Large intestine (tissue), 3 donors: ENCODE measurements around the gene MAN1B1. TPM values are rescaled to one million over a fixed set of nuclear protein-coding genes. Genes with fewer than 3 reads are reported as not detected.

Experiments used
- DNase-seq, 2 donors: peaks; one replicate each; pipeline versions ENCODE4 v3.0.0 to v3.0.0-alpha.2; 2013
- H3K27ac ChIP-seq: one replicate; pipeline ENCODE4 v1.5.1; 2013; ENCODE audit warnings: low read length
- H3K27me3 ChIP-seq: 2 replicates; pipeline ENCODE4 v1.6.1; 2013; ENCODE audit warnings: low read length; ENCODE audit not compliant: control insufficient read depth, insufficient read depth
- H3K36me3 ChIP-seq: 2 replicates; pipeline ENCODE4 v1.6.1; 2013; ENCODE audit warnings: low read length; ENCODE audit not compliant: control insufficient read depth, insufficient read depth
- H3K4me1 ChIP-seq: one replicate; pipeline ENCODE4 v1.6.1; 2013; ENCODE audit warnings: low read length; ENCODE audit not compliant: control insufficient read depth, insufficient read depth
- H3K4me3 ChIP-seq: one replicate; pipeline ENCODE4 v1.5.1; 2013; ENCODE audit warnings: low read length
- H3K9me3 ChIP-seq: one replicate; pipeline ENCODE4 v1.6.1; 2013; ENCODE audit warnings: mild to moderate bottlenecking, low read depth, low read length, moderate library complexity; ENCODE audit not compliant: control insufficient read depth
- WGBS: methylation state at CpG from one replicate; pipeline ENCODE4 v1.1.5; 2013; ENCODE audit warnings: low lambda C conversion rate; ENCODE audit not compliant: insufficient coverage; 5-methylcytosine and 5-hydroxymethylcytosine counted together
- polyA plus RNA-seq: library from polyadenylated mRNA; unstranded; fragments of 120-200 nt; gene quantifications from one replicate; pipeline ENCODE4 v1.2.1, GENCODE V29; 2013

MAN1B1 gene
- polyA plus RNA-seq, 1 donor = 39.5 TPM

DNA sequence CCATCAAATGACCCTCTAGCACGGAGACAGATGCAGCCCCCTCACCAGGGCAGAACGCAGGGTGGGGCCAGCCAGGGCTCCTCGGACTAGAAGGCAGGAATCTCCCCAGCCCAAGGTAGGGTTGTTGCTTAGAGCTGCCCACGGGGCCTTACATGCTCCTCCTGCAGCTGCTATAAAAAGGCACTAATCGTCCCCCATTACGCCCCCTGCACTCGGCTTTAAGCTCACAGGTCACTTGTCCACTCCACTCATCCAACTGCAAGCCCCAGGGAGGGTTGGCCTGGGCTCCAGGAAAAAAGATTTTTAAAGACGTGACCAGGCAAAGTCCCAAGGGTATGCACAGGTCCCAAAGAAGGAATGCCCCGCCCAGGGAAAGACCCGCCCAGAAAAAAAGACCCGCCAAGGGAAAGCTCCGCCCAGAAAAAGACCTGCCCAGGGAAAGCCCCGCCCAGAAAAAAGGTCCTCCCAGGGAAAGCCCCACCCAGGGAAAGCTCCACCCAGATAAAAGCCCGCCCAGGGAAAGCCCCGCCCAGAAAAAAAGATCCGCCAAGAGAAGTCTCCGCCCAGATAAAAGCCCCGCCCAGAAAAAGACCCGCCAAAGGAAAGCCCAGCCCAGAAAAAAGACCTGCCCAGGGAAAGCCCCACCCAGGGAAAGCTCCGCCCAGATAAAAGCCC lies 63.3 kb downstream of the MAN1B1 start:
- no CpG with 5 or more reads among the region's 20 CpGs for WGBS
- H3K4me1 ChIP-seq = no peaks in the 10 kb centered on the region
- H3K27me3 ChIP-seq = peaks cover 35% of the 10 kb centered on the region
- H3K4me3 ChIP-seq = no peak overlapping the region
- H3K36me3 ChIP-seq = no peaks in the 10 kb centered on the region
- DNase-seq = no peak
- H3K27ac ChIP-seq = no peak overlapping the region
- peaks cover 13% of the 10 kb centered on the region for H3K9me3 ChIP-seq

DNA sequence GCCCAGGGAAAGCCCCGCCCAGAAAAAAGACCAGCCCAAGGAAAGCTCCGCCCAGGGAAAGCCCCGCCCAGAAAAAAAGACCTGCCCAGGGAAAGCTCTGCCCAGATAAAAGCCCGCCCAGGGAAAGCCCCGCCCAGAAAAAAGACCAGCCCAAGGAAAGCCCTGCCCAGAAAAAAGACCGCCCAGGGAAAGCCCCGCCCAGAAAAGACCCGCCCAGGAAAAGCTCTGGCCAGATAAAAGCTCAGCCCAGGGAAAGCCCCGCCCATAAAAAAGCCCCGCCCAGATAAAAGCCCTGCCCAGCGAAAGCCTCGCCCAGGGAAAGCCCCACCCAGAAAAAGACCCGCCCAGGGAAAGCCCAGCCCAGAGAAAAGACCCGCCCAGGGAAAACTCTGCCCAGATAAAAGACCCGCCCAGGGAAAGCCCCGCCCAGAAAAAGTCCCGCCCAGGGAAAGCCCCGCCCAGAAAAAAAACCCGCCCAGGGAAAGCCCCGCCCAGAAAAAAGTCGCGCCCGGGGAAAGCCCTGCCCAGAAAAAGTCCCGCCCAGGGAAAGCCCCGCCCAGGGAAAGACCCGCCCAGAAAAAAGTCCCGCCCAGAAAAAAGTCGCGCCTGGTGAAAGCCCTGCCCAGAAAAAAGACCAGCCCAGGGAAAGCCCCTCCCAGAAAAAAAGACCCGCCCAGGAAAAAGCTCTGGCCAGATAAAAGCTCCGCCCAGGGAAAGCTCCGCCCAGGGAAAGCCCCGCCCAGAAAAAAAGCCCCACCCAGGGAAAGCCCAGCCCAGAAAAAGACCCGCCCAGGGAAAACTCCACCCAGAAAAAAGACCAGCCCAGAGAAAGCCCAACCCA lies 64.1 kb downstream of the MAN1B1 start:
- Histone ChIP-seq H3K27me3 (peaks cover 41% of the 10 kb centered on the region), H3K4me3 (no peak overlapping the region), H3K9me3 (peaks cover 13% of the 10 kb centered on the region), H3K36me3 (no peaks in the 10 kb centered on the region), H3K4me1 (no peaks in the 10 kb centered on the region), H3K27ac (no peak overlapping the region)
- WGBS = 40% methylated on average over 2 of the region's 34 CpGs
- peak in 1 of 2 donors; percentile 28 for DNase-seq

DNA sequence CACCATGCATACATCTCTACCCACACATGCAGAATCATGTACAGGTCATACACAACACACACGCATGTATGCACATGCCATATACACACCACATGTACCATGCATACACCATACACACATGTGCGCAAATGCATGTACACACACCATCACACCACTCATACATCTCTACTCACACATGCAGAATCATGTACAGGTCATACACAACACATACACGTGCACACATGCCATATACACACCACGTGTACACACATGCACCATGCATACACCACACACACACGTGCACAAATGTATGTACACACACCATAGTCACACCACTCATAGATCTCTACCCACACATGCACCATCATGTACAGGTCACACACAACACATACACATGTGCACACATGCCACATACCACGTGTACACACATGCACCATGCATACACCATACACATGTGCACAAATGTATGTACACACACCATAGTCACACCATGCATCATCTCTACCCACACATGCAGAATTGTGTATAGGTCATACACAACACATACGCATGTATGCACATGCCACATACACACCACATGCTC lies 66.1 kb downstream of the MAN1B1 start:
- no peaks in the 10 kb centered on the region for H3K4me1 ChIP-seq
- no peaks in the 10 kb centered on the region for H3K36me3 ChIP-seq
- no peak for DNase-seq
- peaks cover 46% of the 10 kb centered on the region for H3K27me3 ChIP-seq
- WGBS = 100% methylated on average over 2 of the region's 7 CpGs
- H3K27ac ChIP-seq = no peak overlapping the region
- no peak overlapping the region for H3K4me3 ChIP-seq
- peaks cover 22% of the 10 kb centered on the region for H3K9me3 ChIP-seq

DNA sequence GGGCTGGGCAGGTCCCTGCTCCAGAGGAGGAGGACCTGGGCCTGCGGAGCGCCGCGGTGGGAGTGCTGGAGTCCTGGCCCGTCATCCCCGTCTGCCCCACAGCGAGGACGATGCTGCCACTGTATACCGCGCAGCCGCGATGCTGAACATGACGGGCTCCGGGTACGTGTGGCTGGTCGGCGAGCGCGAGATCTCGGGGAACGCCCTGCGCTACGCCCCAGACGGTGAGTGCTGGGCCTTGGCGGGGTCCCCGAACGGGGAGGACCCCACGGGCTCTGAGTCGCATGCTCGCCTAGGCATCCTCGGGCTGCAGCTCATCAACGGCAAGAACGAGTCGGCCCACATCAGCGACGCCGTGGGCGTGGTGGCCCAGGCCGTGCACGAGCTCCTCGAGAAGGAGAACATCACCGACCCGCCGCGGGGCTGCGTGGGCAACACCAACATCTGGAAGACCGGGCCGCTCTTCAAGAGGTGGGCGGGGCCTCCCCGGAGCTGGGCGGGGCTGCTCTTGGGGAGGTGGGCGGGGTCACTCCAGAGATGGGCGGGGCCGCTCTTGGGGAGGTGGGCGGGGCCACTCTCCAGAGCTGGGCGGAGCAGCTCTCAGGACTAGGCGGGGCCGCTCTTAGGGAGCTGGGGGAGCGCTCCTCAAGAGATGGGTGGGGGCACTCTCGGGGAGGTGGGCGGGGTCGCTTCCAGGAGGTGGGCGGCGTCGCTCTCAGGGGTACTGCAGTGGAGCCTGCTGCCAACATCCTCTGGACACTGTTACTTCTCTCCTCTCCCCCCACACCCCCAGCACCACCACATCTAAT lies 70.0 kb downstream of the MAN1B1 start:
- no CpG with 5 or more reads among the region's 65 CpGs for WGBS
- no peak for DNase-seq
- no peak overlapping the region for H3K27ac ChIP-seq

DNA sequence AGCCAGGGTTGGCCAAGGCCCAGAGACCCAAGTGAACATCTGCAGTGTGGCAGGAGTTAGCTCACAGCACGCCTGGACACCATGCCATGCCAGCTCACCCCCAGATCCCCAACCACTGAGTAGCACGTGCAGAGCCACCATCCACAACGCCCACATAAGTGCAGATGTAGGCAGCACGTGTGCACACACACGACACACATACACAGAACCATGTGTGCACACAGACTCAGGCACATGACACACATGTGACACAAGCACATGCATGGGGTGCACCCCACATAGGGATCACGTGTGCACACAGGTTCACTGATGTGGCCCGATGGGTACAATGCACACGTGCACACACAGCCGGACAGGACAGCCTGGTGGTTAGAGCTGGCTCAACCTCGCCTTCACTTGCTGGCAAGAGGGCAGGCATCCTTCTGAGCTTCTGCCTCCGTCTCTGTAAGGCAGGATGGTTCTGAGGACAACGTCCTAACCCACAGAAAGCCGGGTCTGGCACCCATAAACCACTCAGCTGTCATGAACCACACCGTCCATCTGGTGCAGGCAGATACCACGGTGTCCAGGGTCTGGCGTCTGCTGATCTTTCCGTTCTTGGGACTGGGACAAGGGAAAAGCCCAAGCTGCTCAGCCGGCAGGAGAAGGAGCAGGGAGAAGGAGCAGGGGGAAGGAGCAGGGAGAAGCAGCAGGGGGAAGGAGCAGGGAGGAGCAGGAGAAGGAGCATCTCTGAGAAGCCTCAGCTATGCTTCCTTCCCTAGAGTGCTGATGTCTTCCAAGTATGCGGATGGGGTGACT lies 71.0 kb downstream of the MAN1B1 start:
- H3K4me1 ChIP-seq = peaks cover 4% of the 10 kb centered on the region
- H3K9me3 ChIP-seq = peaks cover 10% of the 10 kb centered on the region
- H3K36me3 ChIP-seq = no peaks in the 10 kb centered on the region
- DNase-seq = no peak
- H3K27ac ChIP-seq = no peak overlapping the region
- H3K27me3 ChIP-seq = peaks cover 74% of the 10 kb centered on the region
- no CpG with 5 or more reads among the region's 19 CpGs for WGBS
- H3K4me3 ChIP-seq = no peak overlapping the region

More for the DNA sequence above, 70.0 kb downstream of the MAN1B1 start:
- Histone ChIP-seq H3K4me1 (no peaks in the 10 kb centered on the region), H3K36me3 (no peaks in the 10 kb centered on the region), H3K27me3 (peaks cover 64% of the 10 kb centered on the region), H3K9me3 (peaks cover 10% of the 10 kb centered on the region), H3K4me3 (no peak overlapping the region)

DNA sequence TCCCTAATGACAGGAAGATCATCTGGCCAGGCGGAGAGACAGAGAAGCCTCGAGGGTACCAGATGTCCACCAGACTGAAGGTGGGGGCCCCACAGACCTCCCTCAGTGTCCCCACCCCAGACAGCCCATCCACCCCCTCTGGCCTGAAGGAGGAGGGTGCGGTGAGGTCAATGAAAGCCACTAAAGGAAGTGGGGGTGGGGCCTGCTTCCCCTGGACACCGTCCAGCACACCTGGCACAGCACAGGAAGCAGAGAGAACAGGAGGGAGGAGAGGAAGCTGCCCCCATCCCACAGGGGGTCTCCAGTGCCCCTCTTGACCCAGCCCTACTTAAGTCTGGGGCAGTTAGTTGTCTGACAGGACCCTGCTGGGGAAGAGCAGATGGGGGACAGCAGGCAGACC lies 71.8 kb downstream of the MAN1B1 start:
- Histone ChIP-seq H3K4me3 (no peak overlapping the region), H3K9me3 (peaks cover 11% of the 10 kb centered on the region), H3K4me1 (peaks cover 7% of the 10 kb centered on the region), H3K27me3 (peaks cover 82% of the 10 kb centered on the region), H3K27ac (no peak overlapping the region), H3K36me3 (no peaks in the 10 kb centered on the region)
- no peak for DNase-seq
- no CpG with 5 or more reads among the region's 4 CpGs for WGBS

Other genes with a start within 250 kb of the MAN1B1 start
- gene AJM1, start 244.5 kb upstream of the MAN1B1 start, polyA plus RNA-seq = 10.4 TPM
- gene PHPT1, start 237.6 kb upstream of the MAN1B1 start, polyA plus RNA-seq = 312 TPM
- gene MAMDC4, start 234.6 kb upstream of the MAN1B1 start, polyA plus RNA-seq = 772 TPM
- gene EDF1, start 220.7 kb upstream of the MAN1B1 start, polyA plus RNA-seq = 585 TPM
- gene TRAF2, start 200.5 kb upstream of the MAN1B1 start, polyA plus RNA-seq = 18.5 TPM
- gene FBXW5, start 142.2 kb upstream of the MAN1B1 start, polyA plus RNA-seq = 86.8 TPM
- 36.0 TPM for gene C8G, start 141.7 kb upstream of the MAN1B1 start, polyA plus RNA-seq
- 121 TPM for gene LCN12, start 134.7 kb upstream of the MAN1B1 start, polyA plus RNA-seq
- gene PTGDS, start 109.5 kb upstream of the MAN1B1 start, polyA plus RNA-seq = 4.6 TPM
- 0.09 TPM for gene LCNL1, start 104.0 kb upstream of the MAN1B1 start, polyA plus RNA-seq
- gene PAXX, start 94.6 kb upstream of the MAN1B1 start, polyA plus RNA-seq = 38.9 TPM
- 3.6 TPM for gene CLIC3, start 90.4 kb upstream of the MAN1B1 start, polyA plus RNA-seq
- 25.3 TPM for gene ABCA2, start 58.7 kb upstream of the MAN1B1 start, polyA plus RNA-seq
- gene FUT7, start 54.9 kb upstream of the MAN1B1 start, polyA plus RNA-seq = 0.69 TPM
- gene NPDC1, start 40.8 kb upstream of the MAN1B1 start, polyA plus RNA-seq = 42.7 TPM
- gene ENTPD2, start 32.9 kb upstream of the MAN1B1 start, polyA plus RNA-seq = 9.9 TPM
- gene SAPCD2, start 16.4 kb upstream of the MAN1B1 start, polyA plus RNA-seq = 12.1 TPM
- 32.4 TPM for gene UAP1L1, start 9.5 kb upstream of the MAN1B1 start, polyA plus RNA-seq
- gene DPP7, start 27.7 kb downstream of the MAN1B1 start, polyA plus RNA-seq = 196 TPM
- 2.6 TPM for gene GRIN1, start 52.2 kb downstream of the MAN1B1 start, polyA plus RNA-seq
- gene LRRC26, start 83.1 kb downstream of the MAN1B1 start, polyA plus RNA-seq = 12.0 TPM
- gene TMEM210, start 85.1 kb downstream of the MAN1B1 start, polyA plus RNA-seq = not detected
- 47.0 TPM for gene ANAPC2, start 101.6 kb downstream of the MAN1B1 start, polyA plus RNA-seq
- 66.0 TPM for gene SSNA1, start 101.7 kb downstream of the MAN1B1 start, polyA plus RNA-seq
- gene TPRN, start 113.8 kb downstream of the MAN1B1 start, polyA plus RNA-seq = 32.1 TPM
- gene TMEM203, start 118.7 kb downstream of the MAN1B1 start, polyA plus RNA-seq = 33.1 TPM
- 12.1 TPM for gene NDOR1, start 118.7 kb downstream of the MAN1B1 start, polyA plus RNA-seq
- gene RNF208, start 135.3 kb downstream of the MAN1B1 start, polyA plus RNA-seq = 11.0 TPM
- gene CYSRT1, start 138.2 kb downstream of the MAN1B1 start, polyA plus RNA-seq = 71.7 TPM
- 87.5 TPM for gene RNF224, start 140.5 kb downstream of the MAN1B1 start, polyA plus RNA-seq
- 36.9 TPM for gene SLC34A3, start 143.9 kb downstream of the MAN1B1 start, polyA plus RNA-seq
- 402 TPM for gene TUBB4B, start 154.3 kb downstream of the MAN1B1 start, polyA plus RNA-seq
- 3.4 TPM for gene STPG3, start 164.3 kb downstream of the MAN1B1 start, polyA plus RNA-seq
- gene NELFB, start 168.3 kb downstream of the MAN1B1 start, polyA plus RNA-seq = 45.9 TPM
- gene TOR4A, start 190.7 kb downstream of the MAN1B1 start, polyA plus RNA-seq = 18.4 TPM
- gene NRARP, start 215.3 kb downstream of the MAN1B1 start, polyA plus RNA-seq = 32.4 TPM